C4-2B (cell line): ENCODE results near the gene ZFHX2.

Experiments
- CTCF ChIP-seq: fragments of 450-650 bp; conservative IDR thresholded peaks from 2 replicates; pipeline ENCODE4 v1.5.1; 2017; ENCODE audit warnings: mild to moderate bottlenecking
- ZFX ChIP-seq: fragments of 450-650 bp; IDR thresholded peaks from 2 replicates; pipeline ENCODE4 v1.6.1; 2017

GRCh38 chr14:23525611-23526010 is 26.0 kb downstream of the ZFHX2 start:
- TF ChIP-seq CTCF (no peak), ZFX (no peak)
